ENCODE data around the gene CALM1. TPM values are rescaled to one million over a fixed set of nuclear protein-coding genes. Genes with fewer than 3 reads are reported as not detected.

The CALM1 gene
- total RNA-seq, 2 donors from 2014 or later, result 355 to 493 TPM

DNA sequence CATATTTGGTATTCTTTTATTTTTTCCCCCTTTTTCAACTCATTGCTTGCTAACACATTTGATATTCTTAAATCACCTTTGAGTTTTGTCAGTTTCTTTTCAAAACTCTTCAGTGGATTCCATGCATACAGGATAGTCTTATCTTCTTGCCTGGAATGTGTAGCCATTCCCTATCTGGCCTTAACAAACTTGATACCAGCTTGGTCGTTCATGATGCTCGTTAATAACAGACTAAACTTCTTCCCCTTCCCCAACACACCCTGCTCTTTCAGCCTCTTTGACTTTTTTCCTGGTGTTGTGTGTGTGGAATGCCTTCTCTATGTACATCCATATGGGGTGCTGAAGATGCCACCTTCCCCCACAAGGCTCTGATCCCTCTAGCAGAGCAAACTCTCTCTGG lies 17.7 kb upstream of the CALM1 start:
- Histone ChIP-seq H3K27me3 (replicated peaks; ENCODE audit: insufficient read depth) (no peaks in the 10 kb centered on the region), H3K4me3 (no peak overlapping the region), H3K9me3 (no peaks in the 10 kb centered on the region), H3K36me3 (no peaks in the 10 kb centered on the region), H3K4me1 (ENCODE audit: control insufficient read depth in 1 of 2, low read depth in 2 of 2) (peaks cover 7 to 21% of the 10 kb centered on the region in 2 donors), H3K27ac (no peak overlapping the region)
- DNase-seq (ENCODE audit: low spot score) (no peak), ATAC-seq (ENCODE audit: insufficient number of reproducible peaks, low FRiP score, low read depth) (no peak)
- no peak for TF ChIP-seq CTCF (IDR thresholded peaks at IDR 0.05)

DNA sequence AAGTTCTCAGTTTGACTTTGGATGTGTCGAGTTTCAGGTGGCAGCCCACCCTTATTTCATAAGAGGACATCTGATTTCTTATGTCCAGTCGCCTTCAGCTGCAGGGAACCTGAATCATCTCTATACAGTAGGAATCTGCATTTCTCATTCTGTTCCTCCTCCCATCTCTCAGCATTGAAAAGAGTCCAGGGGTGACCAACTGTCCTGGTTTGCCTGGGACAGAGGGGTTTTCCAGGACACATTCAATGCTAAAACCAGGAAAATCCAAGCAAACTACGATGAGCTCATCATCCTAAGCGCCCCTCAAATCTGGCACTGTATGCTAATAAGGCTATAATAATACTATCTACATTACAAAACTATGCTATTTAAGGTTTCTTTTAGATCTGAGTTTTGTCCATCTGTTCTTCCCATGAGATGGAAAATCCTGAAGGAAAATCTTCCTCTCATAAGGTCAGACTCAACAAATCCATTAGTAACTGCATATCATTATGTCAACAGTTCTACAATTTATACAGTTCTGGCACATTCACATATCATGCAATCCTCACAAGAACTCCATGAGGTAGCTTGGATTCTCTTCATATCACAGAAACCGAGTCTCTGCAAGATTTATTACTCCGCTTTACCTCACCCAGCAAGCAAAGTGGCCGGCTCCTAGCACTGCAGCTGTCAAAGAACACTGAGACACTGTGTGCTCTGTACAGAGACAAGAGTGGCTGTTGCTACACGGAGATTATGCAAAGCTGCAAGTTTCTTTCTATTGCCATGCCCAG lies 15.6 kb upstream of the CALM1 start:
- DNase-seq (ENCODE audit: low spot score) (no peak), ATAC-seq (ENCODE audit: insufficient number of reproducible peaks, low FRiP score, low read depth) (no peak)
- Histone ChIP-seq H3K9me3 (no peaks in the 10 kb centered on the region), H3K4me1 (ENCODE audit: control insufficient read depth in 1 of 2, low read depth in 2 of 2) (peaks cover 11 to 32% of the 10 kb centered on the region in 2 donors), H3K36me3 (no peaks in the 10 kb centered on the region), H3K4me3 (peak overlapping the region; percentile 88), H3K27ac (peak overlapping the region; percentile 99), H3K27me3 (replicated peaks; ENCODE audit: insufficient read depth) (no peaks in the 10 kb centered on the region)
- peak; percentile 26 for TF ChIP-seq CTCF (IDR thresholded peaks at IDR 0.05)

- ATAC-seq (ENCODE audit: insufficient number of reproducible peaks, low FRiP score, low read depth) (no peak), DNase-seq (ENCODE audit: low spot score) (no peak)
- Histone ChIP-seq H3K36me3 (no peaks in the 10 kb centered on the region), H3K4me1 (ENCODE audit: control insufficient read depth in 1 of 2, low read depth in 2 of 2) (peaks cover 11 to 32% of the 10 kb centered on the region in 2 donors), H3K27me3 (replicated peaks; ENCODE audit: insufficient read depth) (no peaks in the 10 kb centered on the region), H3K4me3 (peak overlapping the region; percentile 88), H3K27ac (peak overlapping the region; percentile 99), H3K9me3 (no peaks in the 10 kb centered on the region)
- no peak for TF ChIP-seq CTCF (IDR thresholded peaks at IDR 0.05)
Measured at GRCh38 chr14:90381999-90382451, 14.8 kb upstream of the CALM1 start.

DNA sequence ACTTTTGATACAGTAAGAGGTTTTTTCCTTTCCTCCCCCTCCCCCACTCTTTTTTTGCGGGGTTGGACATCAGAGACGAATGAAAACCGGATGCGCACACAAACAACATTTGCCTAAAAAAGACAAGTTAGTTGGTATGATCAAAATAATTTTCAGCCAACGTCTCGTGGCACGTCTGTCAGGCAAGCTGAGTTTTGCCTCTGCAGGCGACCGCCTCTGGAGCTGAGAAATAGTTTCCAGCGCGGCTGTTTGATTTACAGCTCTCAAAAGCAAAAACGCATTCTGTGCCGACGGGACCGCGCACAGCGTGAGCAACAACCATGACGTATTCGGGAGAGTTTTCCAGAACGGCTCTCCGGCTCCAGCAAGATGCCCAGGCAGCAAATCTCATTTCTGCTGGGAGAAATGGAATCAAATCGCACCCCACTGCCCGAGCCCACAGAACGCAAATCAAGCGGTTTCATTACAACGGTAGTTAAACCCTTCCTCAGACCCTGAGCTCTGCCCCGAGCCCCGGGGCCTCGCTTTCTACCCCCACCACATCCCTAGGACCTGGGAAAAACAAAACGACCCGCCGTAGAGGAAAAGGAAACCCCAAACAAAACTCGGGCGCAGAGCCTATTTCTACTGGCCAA lies 14.2 kb upstream of the CALM1 start:
- DNase-seq (ENCODE audit: low spot score) (no peak), ATAC-seq (ENCODE audit: insufficient number of reproducible peaks, low FRiP score, low read depth) (peak; percentile 41)
- H3K27me3 ChIP-seq (replicated peaks; ENCODE audit: insufficient read depth), result no peaks in the 10 kb centered on the region
- H3K4me1 ChIP-seq (ENCODE audit: control insufficient read depth in 1 of 2, low read depth in 2 of 2), result peaks cover 11 to 32% of the 10 kb centered on the region in 2 donors
- no peak for TF ChIP-seq CTCF (IDR thresholded peaks at IDR 0.05)
- H3K9me3 ChIP-seq, result no peaks in the 10 kb centered on the region
- peak overlapping the region; percentile 99 for H3K27ac ChIP-seq
- peak overlapping the region; percentile 88 for H3K4me3 ChIP-seq
- H3K36me3 ChIP-seq, result no peaks in the 10 kb centered on the region

DNA sequence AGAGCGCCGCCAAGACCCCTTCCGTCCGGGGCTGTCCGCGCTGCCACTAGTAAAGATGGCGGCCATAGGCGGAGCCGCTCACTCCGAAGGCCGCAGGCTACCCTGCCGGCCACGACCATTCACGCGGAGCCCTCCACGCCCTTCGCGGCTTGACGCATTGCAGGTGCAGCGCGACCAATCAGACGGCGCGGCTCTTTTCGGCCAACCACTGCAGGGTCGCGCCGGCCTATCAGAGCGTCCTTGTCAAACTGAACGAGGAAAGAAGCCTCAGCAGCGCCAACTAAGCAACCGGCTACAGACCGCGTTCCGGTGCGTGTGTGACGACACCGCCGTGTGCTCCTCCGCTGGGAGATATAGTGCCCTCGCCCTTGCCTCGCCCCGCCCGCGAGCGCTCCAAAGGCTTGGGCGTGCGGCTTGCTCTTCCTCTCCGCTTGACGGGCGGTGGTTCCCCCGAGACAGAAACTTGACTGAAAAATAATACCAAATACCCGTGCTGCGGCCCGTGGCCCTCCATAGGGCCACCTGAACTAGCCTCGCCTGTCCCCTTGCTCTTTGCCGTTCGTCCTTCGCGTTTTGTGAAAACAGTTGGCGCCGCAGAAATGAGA lies 13.6 kb upstream of the CALM1 start:
- ATAC-seq (ENCODE audit: insufficient number of reproducible peaks, low FRiP score, low read depth), result peak; percentile 96
- Histone ChIP-seq H3K27me3 (replicated peaks; ENCODE audit: insufficient read depth) (no peaks in the 10 kb centered on the region), H3K4me1 (ENCODE audit: control insufficient read depth in 1 of 2, low read depth in 2 of 2) (peaks cover 11 to 32% of the 10 kb centered on the region in 2 donors)

More for the DNA sequence above, 13.6 kb upstream of the CALM1 start:
- TF ChIP-seq CTCF (IDR thresholded peaks at IDR 0.05), result peak; percentile 20
- H3K36me3 ChIP-seq, result no peaks in the 10 kb centered on the region
- H3K4me3 ChIP-seq, result peak overlapping the region; percentile 88
- no peaks in the 10 kb centered on the region for H3K9me3 ChIP-seq
- peak overlapping the region; percentile 99 for H3K27ac ChIP-seq
- DNase-seq (ENCODE audit: low spot score), result peak; percentile 98

All from thoracic aorta (tissue), 2 donors.